ENCODE measurements around the gene STK11. TPM values are rescaled to one million over a fixed set of nuclear protein-coding genes. Genes with fewer than 3 reads are reported as not detected.

STK11 gene
- total and polyA plus RNA-seq, 7 donors = 64.9 to 133 (median 85.9) TPM

- Histone ChIP-seq H3K4me3 (no peak overlapping the region), H3K4me1 (peaks cover 4% of the 10 kb centered on the region), H3K9me3 (no peaks in the 10 kb centered on the region), H3K36me3 (ENCODE audit: insufficient read depth in 1 of 2, low read depth in 1 of 2) (peaks cover 0 to 42% of the 10 kb centered on the region in 2 donors), H3K27me3 (ENCODE audit: insufficient read depth in 3 of 3, low read length in 2 of 3) (no peaks in the 10 kb centered on the region), H3K27ac (no peak overlapping the region)
- ATAC-seq = no peak
- intact Hi-C loops (cut with DNase I) = no loop called here
- TF ChIP-seq CTCF (IDR thresholded peaks at IDR 0.05) = no peak
- no peak for DNase-seq
- WGBS, 3 donors = 96 to 98% (median 96%) methylated on average over 84 to 100 of the region's 100 CpGs
Observed at GRCh38 chr19:1228161-1228957, 22.8 kb downstream of the STK11 start.

DNA sequence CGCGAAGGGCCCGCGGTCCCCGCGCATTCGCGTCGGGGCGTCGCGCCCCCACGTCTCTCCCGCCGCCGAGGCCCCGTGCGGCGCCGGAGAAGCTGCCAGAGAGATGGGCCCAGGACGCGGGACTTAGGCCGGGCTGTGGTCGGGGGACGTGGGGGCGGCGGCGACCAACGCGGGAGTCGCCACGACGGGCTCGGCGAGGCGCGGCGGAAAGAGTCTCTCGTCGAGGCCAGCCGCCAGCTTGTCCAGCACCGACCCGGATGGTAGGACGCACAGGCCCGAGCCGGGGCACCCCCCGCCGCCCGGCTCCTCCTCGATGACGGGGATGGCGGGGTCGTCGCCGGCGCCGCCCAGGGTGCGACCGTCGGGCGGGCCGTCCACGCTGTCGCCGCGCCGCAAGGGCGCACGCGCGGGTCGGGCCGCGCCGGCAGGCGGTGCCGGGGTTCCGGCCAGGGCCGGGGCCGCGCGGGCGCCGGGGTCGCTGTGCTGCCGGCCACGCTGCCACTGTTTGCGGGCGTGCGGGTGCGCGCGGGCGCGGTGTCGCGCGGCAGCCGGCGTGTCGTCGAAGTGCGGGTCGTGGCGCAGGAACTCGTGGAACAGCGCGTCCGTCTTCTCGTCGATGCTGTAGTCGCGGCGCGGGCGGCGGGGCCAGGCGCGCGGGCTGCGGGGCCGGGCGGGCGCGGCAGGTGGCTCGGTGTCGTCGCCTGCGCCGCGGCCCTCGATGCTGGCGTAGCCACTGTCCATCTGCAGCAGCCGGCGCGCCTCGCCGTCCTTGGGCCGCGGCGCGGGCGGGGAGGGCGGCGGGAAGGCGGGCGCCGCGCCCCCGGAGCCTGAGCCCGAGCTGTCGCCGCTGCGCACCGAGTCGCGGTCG lies 23.7 kb downstream of the STK11 start:
- Histone ChIP-seq H3K27ac (no peak overlapping the region), H3K27me3 (ENCODE audit: insufficient read depth in 3 of 3, low read length in 2 of 3) (no peaks in the 10 kb centered on the region), H3K36me3 (ENCODE audit: insufficient read depth in 1 of 2, low read depth in 1 of 2) (peaks cover 0 to 33% of the 10 kb centered on the region in 2 donors), H3K4me3 (no peak overlapping the region), H3K4me1 (no peaks in the 10 kb centered on the region), H3K9me3 (no peaks in the 10 kb centered on the region)
- ATAC-seq = no peak
- no peak for DNase-seq
- TF ChIP-seq CTCF (IDR thresholded peaks at IDR 0.05) = no peak
- intact Hi-C loops (cut with DNase I) = no loop called here
- 96% methylated on average over 123 to 158 of the region's 158 CpGs for WGBS, 3 donors

GRCh38 chr19:1229924-1230782 lies 24.6 kb downstream of the STK11 start:
- WGBS, 3 donors = 83 to 89% (median 88%) methylated on average over 44 to 61 of the region's 61 CpGs
- no peak overlapping the region for H3K4me3 ChIP-seq
- DNase-seq (no peak), ATAC-seq (no peak)
- no peaks in the 10 kb centered on the region for H3K9me3 ChIP-seq
- H3K27me3 ChIP-seq (ENCODE audit: insufficient read depth in 3 of 3, low read length in 2 of 3) = no peaks in the 10 kb centered on the region
- no peak for TF ChIP-seq CTCF (IDR thresholded peaks at IDR 0.05)
- peaks cover 0 to 26% of the 10 kb centered on the region in 2 donors for H3K36me3 ChIP-seq (ENCODE audit: insufficient read depth in 1 of 2, low read depth in 1 of 2)
- intact Hi-C loops (cut with DNase I) = no loop called here
- no peaks in the 10 kb centered on the region for H3K4me1 ChIP-seq
- H3K27ac ChIP-seq = no peak overlapping the region

GRCh38 chr19:1230783-1231489 lies 25.4 kb downstream of the STK11 start:
- Histone ChIP-seq H3K4me1 (no peaks in the 10 kb centered on the region), H3K4me3 (no peak overlapping the region), H3K9me3 (no peaks in the 10 kb centered on the region), H3K36me3 (ENCODE audit: insufficient read depth in 1 of 2, low read depth in 1 of 2) (peaks cover 0 to 25% of the 10 kb centered on the region in 2 donors), H3K27ac (no peak overlapping the region), H3K27me3 (ENCODE audit: insufficient read depth in 3 of 3, low read length in 2 of 3) (no peaks in the 10 kb centered on the region)
- ATAC-seq (peak in 2 of 4 donors; percentile 11 to 27), DNase-seq (no peak)
- WGBS, 3 donors = 77 to 85% (median 83%) methylated on average over 32 to 38 of the region's 38 CpGs
- TF ChIP-seq CTCF (IDR thresholded peaks at IDR 0.05) = no peak
- intact Hi-C loops (cut with DNase I) = no loop called here
